SW 1271 (cell line): ENCODE measurements around the gene KLHL40.

Experiments used
- DNase-seq, 2 experiments: peaks; one replicate each; lab custom pipeline; 2025; lab: John Stamatoyannopoulos, UW

The KLHL40 gene, protein sequence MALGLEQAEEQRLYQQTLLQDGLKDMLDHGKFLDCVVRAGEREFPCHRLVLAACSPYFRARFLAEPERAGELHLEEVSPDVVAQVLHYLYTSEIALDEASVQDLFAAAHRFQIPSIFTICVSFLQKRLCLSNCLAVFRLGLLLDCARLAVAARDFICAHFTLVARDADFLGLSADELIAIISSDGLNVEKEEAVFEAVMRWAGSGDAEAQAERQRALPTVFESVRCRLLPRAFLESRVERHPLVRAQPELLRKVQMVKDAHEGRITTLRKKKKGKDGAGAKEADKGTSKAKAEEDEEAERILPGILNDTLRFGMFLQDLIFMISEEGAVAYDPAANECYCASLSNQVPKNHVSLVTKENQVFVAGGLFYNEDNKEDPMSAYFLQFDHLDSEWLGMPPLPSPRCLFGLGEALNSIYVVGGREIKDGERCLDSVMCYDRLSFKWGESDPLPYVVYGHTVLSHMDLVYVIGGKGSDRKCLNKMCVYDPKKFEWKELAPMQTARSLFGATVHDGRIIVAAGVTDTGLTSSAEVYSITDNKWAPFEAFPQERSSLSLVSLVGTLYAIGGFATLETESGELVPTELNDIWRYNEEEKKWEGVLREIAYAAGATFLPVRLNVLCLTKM

DNA sequence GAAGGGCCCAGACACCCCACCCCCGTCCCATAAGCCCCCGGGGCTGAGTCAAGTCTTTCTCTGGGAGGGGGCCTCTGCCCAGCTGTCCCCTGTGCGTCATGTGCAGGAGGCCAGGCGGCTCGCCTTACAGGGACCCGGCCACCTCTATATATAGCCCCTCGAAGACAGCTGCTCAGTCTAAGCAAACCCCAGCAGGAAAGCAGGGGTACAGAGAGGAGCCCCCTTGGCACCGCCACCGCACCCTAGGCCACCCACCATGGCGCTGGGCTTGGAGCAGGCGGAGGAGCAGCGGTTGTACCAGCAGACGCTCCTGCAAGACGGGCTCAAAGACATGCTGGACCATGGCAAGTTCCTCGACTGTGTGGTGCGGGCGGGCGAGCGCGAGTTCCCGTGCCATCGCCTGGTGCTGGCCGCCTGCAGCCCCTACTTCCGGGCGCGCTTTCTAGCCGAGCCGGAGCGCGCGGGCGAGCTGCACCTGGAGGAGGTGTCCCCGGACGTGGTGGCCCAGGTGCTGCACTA, at the start of gene KLHL40:
KLHL40 (plus strand) TSS at position 175 of the 519 bp plus-strand sequence; CDS start at position 257, 82 bp downstream.
- DNase-seq: no peak

DNA sequence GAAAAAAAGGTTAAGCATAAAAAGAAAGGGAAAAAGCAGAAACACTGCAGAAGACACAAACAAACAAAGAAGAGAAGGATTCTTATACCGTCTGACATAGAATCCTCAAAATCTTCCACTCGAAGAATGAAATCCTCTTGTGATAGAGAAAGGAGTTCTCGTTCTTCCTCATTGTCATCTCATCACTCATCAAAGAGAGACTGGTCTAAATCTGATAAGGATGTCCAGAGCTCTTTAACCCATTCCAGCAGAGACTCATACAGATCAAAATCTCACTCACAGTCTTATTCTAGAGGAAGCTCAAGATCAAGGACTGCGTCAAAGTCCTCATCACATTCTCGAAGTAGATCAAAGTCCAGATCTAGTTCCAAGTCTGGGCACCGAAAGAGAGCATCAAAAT, 48.3 kb upstream of the KLHL40 start:
- DNase-seq: no peak

DNA sequence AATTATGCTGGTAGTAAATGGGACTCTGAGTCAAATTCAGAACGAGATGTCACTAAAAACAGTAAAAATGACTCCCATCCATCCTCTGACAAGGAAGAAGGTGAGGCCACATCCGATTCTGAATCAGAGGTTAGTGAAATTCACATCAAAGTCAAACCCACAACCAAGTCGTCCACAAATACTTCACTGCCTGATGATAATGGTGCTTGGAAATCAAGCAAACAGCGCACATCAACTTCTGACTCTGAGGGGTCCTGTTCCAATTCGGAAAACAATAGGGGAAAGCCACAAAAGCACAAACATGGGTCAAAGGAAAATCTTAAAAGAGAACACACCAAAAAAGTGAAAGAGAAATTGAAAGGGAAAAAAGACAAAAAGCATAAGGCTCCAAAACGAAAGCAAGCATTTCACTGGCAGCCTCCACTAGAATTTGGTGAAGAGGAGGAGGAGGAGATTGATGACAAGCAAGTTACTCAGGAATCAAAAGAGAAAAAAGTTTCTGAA, 46.9 kb upstream of the KLHL40 start:
- no peak for DNase-seq

DNA sequence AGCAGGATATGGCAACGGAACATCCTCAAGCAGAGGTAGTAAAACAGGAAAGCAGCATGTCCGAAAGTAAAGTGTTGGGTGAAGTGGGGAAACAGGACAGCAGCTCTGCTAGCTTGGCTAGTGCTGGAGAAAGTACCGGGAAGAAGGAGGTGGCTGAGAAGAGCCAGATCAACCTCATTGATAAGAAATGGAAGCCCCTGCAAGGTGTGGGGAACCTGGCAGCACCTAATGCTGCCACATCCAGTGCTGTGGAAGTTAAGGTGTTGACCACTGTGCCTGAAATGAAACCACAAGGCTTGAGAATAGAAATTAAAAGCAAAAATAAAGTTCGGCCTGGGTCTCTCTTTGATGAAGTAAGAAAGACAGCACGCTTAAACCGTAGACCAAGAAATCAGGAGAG, 46.1 kb upstream of the KLHL40 start:
- DNase-seq: no peak

DNA sequence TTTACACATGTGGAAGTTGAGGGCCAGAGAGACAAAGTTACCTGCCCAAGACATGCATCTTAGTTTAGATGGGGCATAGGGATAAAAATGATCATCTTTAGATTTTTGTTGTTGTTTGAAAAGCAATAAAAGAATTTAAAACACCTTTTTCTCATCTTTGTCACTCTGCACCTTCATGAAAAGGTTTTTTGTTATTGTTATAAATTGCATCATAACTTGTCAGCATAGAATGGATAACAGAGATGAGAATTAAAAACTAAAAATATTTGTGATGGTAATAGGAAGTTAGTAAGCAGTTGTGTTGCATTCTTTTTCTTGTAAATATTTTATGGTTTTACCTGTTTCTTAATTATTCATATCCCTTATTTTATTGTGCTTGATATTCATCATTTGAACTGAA, 45.2 kb upstream of the KLHL40 start:
- DNase-seq: no peak

DNA sequence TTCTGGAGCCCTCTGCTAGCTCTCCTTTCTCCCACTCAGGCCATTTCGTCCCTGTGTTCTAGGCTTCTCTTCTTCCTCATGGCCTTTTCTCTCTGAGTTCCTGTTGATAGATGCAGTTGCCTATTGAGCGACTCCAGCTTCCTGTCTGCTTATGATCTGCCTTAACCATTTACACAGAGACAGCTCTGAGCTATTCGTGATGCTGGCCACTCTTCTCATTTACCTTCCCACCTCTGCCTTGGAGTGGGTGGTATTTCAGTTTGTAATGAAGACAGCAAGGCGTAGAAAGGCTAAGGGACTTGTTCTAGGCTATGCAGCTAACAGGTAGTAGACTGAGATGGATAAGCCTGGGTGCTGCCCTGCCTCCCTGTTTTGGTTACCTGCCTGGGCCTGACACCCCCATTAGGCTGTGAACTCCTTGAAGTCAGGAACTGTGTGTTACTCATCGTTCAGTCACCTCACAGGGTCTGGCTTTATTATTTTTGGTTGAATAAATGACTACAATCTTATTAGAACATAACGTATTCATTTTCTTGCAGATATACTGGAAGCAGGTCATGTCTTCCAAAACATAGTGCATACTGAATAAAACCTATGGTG, 44.5 kb upstream of the KLHL40 start:
- no peak for DNase-seq

DNA sequence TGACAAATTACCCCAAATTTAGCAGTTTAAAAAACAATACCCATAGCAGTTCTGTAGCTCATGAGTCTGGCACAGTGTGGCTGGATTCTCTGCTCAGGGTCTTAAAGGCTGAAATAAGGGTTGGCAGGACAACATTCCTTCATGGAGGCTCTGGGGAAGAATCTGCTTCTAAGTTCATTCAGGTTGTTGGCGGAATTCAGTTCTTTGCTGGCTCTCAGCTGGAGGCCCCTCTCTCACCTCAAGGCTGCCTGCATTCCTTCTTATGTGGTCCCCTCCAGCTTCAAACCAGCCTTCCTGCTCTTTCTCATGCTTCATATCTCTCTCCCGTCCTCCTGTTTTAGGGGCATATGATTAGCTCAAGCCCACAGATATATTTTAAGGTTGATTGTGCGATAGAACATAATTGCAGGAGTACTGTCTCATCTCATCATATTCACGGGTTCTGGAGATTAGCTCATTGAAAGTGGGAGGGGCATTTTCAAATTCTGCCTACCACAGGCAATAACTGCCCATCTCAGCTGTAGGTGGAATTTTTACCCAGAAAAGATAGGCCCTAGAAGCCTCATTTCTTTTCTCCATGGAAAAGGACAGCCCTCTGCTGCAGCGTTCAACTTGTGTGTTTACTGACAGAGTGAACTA, 37.4 kb upstream of the KLHL40 start:
- DNase-seq: no peak

DNA sequence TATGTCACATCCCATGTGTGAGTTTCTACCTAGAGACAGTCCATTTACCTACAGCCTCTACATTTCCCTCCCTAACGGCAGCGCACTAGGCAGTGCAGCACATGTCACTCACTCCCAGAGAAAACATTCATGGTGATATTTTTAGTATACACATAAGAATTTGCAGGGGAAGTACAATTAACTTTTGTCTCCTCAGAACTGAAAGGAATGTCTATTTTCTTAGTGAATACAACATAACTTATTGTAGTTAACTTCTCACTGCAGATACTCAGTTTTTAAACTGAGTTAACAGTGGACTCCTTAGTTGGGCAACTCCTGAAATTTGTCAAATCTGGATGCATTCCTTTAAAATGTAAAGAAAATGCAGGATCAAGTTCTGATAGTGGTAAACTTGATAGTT, 36.3 kb upstream of the KLHL40 start:
- DNase-seq: no peak

DNA sequence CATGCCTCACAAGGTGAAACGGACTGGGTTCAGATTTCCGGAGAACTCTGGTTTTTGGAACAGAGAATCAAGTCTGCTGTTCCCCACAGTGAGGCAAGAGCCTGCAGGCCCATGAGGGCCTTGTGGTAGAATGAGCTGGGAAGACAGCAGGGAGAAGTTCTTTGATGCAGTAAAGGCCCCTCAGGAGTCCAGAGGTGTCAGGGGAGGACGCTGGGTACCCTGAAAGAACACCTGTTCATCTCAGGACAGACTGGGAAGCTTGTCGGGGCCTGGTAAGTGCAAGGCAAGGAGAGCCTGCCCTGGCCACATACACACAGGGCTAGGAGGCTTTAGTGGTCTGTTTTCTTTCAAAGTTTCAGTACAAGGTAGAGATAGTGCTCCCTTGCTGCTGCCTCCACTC, 35.6 kb upstream of the KLHL40 start:
- DNase-seq: no peak

DNA sequence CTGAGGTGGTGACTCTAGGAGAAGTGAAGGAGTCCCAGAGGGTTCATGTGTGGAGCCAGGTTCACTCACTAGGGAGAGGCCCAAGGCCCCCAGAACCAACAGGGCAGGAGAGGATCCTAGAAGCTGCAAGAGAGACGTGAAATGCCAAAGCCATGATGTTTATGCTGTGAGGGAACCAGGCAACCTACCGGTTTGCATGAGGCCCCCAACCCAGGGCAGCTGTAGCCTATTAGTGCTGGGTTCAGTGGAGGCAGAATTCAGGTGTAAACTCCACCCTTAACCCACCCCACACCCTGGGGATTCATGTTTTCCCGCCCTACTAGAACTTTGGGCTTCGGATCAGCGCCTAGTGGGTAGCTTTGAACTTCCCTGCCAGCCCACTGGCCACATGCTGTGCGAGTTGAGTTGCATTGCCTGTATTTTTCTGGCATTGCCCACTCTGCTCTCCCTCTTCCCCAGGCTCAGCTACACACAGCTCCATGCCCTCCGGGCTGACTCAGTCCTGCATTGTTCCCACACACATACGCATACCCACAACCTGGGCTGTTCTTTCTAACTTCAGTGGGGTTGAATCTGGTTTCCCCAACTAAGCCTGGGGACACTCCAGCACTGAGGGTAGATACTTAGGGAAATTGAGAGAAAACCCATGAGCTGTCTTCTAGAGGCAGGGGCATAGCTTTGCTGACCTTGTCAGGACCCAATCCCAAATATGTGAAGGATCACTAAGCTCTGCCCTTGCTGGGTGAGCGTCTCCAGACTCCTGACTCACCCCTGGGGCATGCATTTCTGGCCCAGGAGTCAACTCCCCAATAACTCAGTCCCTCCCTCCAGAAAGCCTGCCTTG, 33.9 kb upstream of the KLHL40 start:
- no peak for DNase-seq

DNA sequence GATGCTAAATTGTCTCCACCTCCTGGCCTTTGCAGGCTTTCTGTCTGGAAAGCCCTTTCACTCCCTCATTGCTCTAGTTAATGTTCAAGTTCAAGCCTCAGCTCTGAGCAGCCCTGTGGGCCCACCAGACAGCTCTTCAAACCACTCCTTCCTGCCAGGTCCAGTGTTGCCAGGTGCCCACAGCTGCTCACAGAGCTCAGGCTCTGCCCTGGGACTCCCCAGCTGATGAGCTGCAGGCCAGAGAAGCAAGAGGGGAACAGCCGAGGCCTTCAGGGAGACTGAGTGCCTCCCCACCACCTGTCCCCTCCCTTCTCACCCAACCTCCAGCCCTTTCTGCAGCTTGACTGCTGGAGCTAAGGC, 33.1 kb upstream of the KLHL40 start:
- DNase-seq: no peak

DNA sequence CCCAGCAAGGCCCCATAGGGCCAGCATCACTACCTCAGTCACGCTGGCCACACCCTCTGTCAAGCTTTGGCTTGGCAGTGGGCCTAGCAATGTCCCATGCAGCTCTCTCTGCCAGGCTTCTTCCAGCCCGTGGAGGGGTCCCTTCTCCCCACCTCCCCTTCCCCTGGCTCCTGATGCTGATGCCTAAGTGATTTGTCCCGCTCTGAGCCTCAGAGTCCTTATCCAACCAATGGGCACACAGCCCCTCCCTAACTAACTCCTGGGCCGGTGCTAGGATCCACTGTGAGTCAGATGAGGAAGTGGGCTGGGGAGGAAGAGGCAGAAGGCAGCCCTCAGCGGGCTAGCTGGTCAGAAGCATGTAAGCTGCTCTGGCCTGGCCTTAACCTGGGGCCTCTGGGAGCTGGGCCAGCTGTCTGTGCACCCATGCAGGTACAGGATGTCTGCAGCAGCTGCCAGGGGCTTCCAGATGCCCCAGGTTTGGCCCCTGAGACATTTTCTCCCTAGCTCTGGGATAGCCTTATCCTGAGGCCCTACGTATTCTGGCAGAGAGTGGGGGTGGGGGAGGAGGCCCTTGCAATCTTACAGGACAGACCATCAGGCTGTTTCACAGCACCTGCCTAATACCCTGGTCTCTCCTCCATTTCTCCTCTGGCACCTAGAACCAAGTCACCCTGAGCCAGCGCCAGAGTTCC, 32.6 kb upstream of the KLHL40 start:
- DNase-seq: peak in 1 of 2 experiments; percentile 57

DNA sequence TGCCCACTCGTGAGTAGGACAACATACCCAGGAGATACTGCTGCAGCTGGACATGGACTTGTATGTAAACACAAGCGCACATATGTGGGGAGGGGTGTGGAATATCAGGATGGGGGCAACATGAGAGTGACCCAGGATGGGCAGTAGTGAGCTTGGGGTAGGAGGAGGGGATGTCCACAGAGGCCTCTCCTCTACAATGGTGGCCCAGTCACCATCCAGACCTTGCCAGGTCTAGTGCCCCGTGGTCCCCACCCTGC, 32.1 kb upstream of the KLHL40 start:
- no peak for DNase-seq

DNA sequence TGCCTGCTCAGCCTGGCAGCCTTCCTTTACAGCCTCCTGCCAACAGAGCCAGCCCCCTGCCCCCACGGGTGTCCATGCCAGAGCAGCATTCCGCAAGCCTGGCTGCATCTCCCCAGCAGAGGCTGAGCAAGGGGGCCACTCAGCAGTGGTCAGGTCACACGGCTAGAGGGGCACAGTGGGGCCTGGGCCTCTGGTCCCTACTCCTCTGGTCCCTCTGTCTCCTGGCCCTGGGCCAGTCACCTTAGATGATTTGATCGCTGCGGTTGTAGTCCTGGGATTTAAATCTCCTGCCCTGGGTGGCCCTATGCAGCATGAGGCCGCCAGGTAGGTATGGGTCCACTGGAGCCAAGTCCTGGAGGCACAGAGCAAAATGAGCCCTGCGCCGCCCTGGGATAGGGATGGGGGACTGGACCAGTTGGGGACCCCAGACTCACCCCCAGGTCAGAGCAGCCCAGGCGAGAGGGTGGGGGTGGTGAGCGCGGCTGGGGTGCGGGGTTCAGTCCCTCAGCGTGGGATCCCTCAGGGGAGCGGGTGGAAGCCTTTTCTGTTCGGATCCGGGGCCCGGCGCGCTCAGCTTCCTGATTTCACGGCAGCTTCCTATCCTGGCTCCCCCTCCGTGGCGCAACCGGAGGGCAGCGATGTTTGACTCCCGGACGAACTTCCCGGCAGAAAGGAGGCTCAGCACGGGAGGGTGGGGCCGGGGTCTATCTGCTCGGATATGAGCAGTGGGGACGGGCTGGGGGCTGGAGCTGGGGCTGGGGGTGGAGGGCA, 31.6 kb upstream of the KLHL40 start, which contains the start of gene ZBTB47:
ZBTB47 (plus strand) TSS at position 138 of the 771 bp plus-strand sequence. CDS start 4,659 bp downstream, outside the sequence.
- no peak for DNase-seq

DNA sequence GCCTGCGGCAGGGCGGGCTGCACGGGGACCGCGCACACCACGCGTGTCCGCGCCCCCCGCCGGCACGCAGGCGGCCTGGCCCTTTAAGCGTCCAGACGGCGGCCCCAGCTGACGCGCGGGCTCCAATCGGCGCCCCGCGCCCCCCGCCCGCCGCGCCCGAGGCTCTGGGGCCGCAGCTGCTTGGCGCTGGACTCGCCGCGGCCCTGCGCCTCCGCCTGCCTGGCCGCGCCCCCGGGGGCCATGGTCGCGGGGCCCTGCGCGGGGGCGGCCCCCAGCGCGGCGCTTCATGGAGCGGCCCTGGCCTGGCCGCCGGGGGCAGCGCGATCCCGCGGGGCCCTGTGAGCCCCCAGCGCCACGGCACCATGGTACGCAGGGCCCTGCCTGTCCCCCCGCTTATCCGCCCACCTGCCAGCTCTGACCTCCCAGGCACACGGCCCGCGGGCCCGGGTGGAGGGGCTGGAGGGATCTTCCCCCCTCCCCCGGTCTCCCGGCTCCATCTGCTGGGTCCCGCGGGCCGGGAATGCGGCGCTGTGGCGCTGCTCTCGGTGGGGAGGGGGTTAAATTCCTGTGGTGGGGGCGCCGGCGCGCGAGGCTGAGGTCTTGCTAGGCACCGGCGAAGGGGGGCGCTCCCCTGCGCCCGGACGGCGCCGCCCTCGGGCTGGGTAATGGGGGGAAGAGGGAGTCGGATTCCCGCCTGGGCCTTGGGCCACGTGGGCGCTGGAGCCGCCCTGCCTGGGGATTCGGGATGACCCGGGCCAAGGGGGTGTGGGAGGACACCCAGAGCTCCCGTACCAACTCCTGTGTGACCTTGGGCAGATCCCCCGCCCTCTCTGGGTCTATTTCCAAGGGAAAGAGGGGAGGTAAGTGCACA, 30.8 kb upstream of the KLHL40 start:
- peak in 1 of 2 experiments; percentile 7 for DNase-seq

DNA sequence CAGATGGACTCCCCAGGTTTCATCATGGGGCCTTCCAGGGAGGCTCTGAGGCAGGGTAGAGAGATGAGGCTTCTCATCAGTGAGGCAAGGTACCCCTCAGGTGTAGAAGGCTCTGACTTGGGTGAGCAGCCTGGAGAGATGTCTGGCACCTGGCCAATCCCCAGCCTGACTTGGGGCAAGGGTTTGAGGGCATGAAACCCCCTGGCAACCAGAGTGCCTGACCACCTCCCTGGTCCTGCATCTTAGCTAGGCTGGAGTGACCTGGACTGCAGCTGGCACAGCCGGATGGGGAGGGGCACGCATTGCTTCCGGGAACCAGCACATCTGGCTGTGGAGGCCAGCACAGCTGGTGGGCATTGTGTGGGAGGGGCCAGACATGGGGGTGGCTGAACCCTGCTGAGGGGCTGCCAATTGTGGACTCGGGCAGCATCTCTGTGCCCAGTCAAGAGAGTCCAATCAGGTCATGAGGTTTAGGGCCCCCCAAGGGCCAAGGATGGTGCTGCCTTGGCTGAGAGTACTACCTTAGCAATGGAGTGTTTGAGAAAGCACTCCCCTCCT, 29.9 kb upstream of the KLHL40 start:
- no peak for DNase-seq

DNA sequence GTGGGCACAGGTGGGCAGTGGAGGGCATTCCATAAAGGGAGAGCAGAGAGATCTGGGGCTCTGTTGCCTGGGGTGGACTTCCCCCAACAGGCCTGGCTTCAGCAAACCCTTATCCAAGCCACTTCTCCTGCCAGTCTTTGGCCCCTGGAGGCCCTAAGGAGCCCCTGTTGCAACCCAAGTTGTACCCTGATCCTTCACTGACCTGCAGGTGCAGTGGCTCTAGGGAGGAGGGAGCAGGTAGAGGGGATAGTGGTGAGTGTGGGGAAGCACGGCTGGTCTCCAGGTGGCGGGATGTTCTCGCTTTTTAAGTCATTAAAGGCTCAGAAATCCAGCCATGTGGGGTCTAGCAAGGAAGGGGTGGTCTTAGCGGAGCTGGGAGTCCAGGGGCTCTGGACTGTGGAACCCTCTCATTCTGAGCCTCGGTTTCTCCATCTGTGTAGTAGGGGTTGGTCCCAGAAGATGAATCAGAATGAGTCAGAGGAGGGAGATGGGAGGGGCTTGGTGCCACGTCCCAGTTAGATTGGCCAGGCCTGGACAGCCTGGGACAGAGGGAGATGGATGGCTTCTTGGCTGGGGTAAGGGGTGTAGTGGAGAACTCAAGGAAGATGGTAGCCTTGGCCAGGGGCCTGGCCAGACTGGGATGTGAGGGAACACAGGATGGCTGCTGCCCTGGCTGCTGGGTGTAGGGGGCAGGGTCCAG, 29.2 kb upstream of the KLHL40 start:
- DNase-seq: no peak
